HCT116 (cell line): ENCODE results near the gene LMAN1L. TPM values are rescaled to one million over a fixed set of nuclear protein-coding genes. Genes with fewer than 3 reads are reported as not detected.

Experiments used
- ATAC-seq: fragments of 200-7000 bp; cut with Tn5 transposase; 2 replicates; pipeline ENCODE4 v1.9.1; 2020; ENCODE audit warnings: mild to moderate bottlenecking, moderate library complexity
- BruUV-seq: library from RNA; stranded (reverse); fragments of 400-500 nt; replicated peaks from 2 replicates; lab custom pipeline; 2021; lab: Mats Ljungman, UMichigan
- CTCF ChIA-PET: fragments of 300-600 bp; sonication (Branson Sonifier 250); formaldehyde crosslinking; loops from one replicate; lab custom pipeline; 2021; ENCODE audit warnings: antibody characterized with exemption; lab: Charles Lee
- POLR2A ChIA-PET: fragments of 300-600, 350-600 bp; sonication (Branson Sonifier 250); formaldehyde crosslinking; loops from one replicate; lab custom pipeline; 2021; ENCODE audit warnings: antibody characterized with exemption; lab: Charles Lee
- RAD21 ChIA-PET, 2 experiments: fragments of 300-600 bp; sonication (Branson Sonifier 250); formaldehyde crosslinking; loops; one replicate each; lab custom pipeline; 2023; ENCODE audit warnings: low total read pairs in 2 of 2; ENCODE audit not compliant: uncharacterized antibody in 2 of 2, unreplicated experiment in 2 of 2, low non-redundant PET in 1 of 2; lab: Charles Lee
- DNase-seq: peaks from one replicate; pipeline ENCODE4 v3.0.0-alpha.2; 2010; ENCODE audit warnings: low read depth, low spot score
- H2AFZ ChIP-seq: fragments of 200-600 bp; shearing (Covaris generic), sonication (generic); 2 replicates; pipeline ENCODE4 v1.6.1; 2017; ENCODE audit warnings: low read depth, mixed run types, mixed read lengths, antibody characterized with exemption, low read length; ENCODE audit not compliant: poor library complexity, severe bottlenecking
- H3K27ac ChIP-seq: 2 replicates; pipeline ENCODE4 v1.5.1; 2012; ENCODE audit warnings: low read depth, low read length
- H3K27me3 ChIP-seq: fragments of 200-600 bp; sonication (generic); 2 replicates; pipeline ENCODE4 v1.6.1; 2016; ENCODE audit warnings: mixed run types, low read length, mixed read lengths; ENCODE audit not compliant: insufficient read depth
- H3K36me3 ChIP-seq, 2 experiments: fragments of 200-500 bp in 1 of 2; fragments of 200-600 bp in 1 of 2; sonication (Bioruptor generic) in 1 of 2; sonication (generic) in 1 of 2; 2 replicates each; pipeline versions ENCODE4 v1.5.1 to v1.6.1; 2014 to 2016; ENCODE audit warnings: low read length in 2 of 2, inconsistent platforms in 1 of 2, mixed read lengths in 1 of 2, mixed run types in 1 of 2; ENCODE audit not compliant: insufficient read depth in 2 of 2, control insufficient read depth in 1 of 2
- H3K4me1 ChIP-seq, 2 experiments: fragments of 200-600 bp in 1 of 2; sonication (generic) in 1 of 2; 2 replicates each; pipeline versions ENCODE4 v1.5.1 to v1.6.1; 2012 to 2017; ENCODE audit warnings: low read length in 2 of 2, inconsistent platforms in 1 of 2, mild to moderate bottlenecking in 1 of 2, mixed read lengths in 1 of 2, mixed run types in 1 of 2, moderate library complexity in 1 of 2; ENCODE audit not compliant: insufficient read depth in 2 of 2, control insufficient read depth in 1 of 2
- H3K4me2 ChIP-seq: fragments of 200-600 bp; sonication (generic); 2 replicates; pipeline ENCODE4 v1.6.1; 2017; ENCODE audit warnings: mixed run types, low read length, mixed read lengths
- H3K4me3 ChIP-seq, 2 experiments: fragments of 200-600 bp in 1 of 2; sonication (generic) in 1 of 2; replicated peaks in 1 of 2; 2 replicates each; pipeline ENCODE4 v1.5.1; 2011 to 2016; ENCODE audit warnings: low read length in 2 of 2, control low read depth in 1 of 2, low read depth in 1 of 2, mild to moderate bottlenecking in 1 of 2, mixed read lengths in 1 of 2, mixed run types in 1 of 2
- H3K79me2 ChIP-seq: fragments of 200-600 bp; sonication (generic); 2 replicates; pipeline ENCODE4 v1.6.1; 2017; ENCODE audit warnings: mild to moderate bottlenecking, mixed run types, low read length, moderate library complexity, mixed read lengths; ENCODE audit not compliant: insufficient read depth
- H3K9ac ChIP-seq: fragments of 200-600 bp; sonication (generic); 2 replicates; pipeline ENCODE4 v1.6.1; 2016; ENCODE audit warnings: low read length, mixed read lengths
- H3K9me2 ChIP-seq: fragments of 200-600 bp; sonication (generic), shearing (Covaris generic); 2 replicates; pipeline ENCODE4 v1.6.1; 2017; ENCODE audit warnings: mixed run types, mild to moderate bottlenecking, moderate library complexity; ENCODE audit not compliant: insufficient read depth
- H3K9me3 ChIP-seq, 2 experiments: fragments of 200-500 bp in 1 of 2; fragments of 200-600 bp in 1 of 2; sonication (Bioruptor generic) in 1 of 2; sonication (generic) in 1 of 2; 2 replicates each; pipeline ENCODE4 v1.6.1; 2014 to 2017; ENCODE audit warnings: low read length in 2 of 2, mixed read lengths in 2 of 2, inconsistent platforms in 1 of 2, low read depth in 1 of 2, mild to moderate bottlenecking in 1 of 2, mixed run types in 1 of 2, moderate library complexity in 1 of 2; ENCODE audit not compliant: control insufficient read depth in 1 of 2, insufficient read depth in 1 of 2
- H4K20me1 ChIP-seq: fragments of 200-600 bp; sonication (generic), shearing (Covaris generic); 2 replicates; pipeline ENCODE4 v1.6.1; 2017; ENCODE audit warnings: mixed run types, mild to moderate bottlenecking, moderate library complexity; ENCODE audit not compliant: insufficient read depth
- CBX3 ChIP-seq: IDR thresholded peaks from 2 replicates; pipeline ENCODE4 v1.6.1; 2012; ENCODE audit warnings: low read depth
- CTCF ChIP-seq, 3 experiments: fragments of 200-600 bp in 1 of 3; sonication (generic) in 1 of 3; IDR thresholded peaks in 2 of 3; conservative IDR thresholded peaks in 1 of 3; 2 replicates each; pipeline ENCODE4 v1.5.1; 2012 to 2017; ENCODE audit warnings: low read depth in 2 of 3, low read length in 2 of 3, antibody characterized with exemption in 1 of 3, borderline replicate concordance in 1 of 3, control low read depth in 1 of 3, mild to moderate bottlenecking in 1 of 3, mixed read lengths in 1 of 3, mixed run types in 1 of 3, moderate library complexity in 1 of 3; ENCODE audit not compliant: insufficient read depth in 1 of 3
- POLR2AphosphoS5 ChIP-seq: IDR thresholded peaks from 2 replicates; pipeline ENCODE4 v1.6.1; 2011; ENCODE audit warnings: mild to moderate bottlenecking, low read depth, low read length, moderate library complexity
- ZFX ChIP-seq: fragments of 450-650 bp; IDR thresholded peaks from 2 replicates; pipeline ENCODE4 v1.6.1; 2017
- intact Hi-C: fragments of 100-400 bp; cut with micrococcal nuclease; formaldehyde crosslinking; loops from 2 replicates; pipeline ENCODE4 v1.10.0; 2022
- total RNA-seq: library from RNA; stranded (reverse); gene quantifications from one replicate; pipeline ENCODE4 v1.2.1, GENCODE V29; 2021; ENCODE audit not compliant: unreplicated experiment

The LMAN1L gene
- total RNA-seq, 1 experiment from 2014 or later = 0.17 TPM

- Histone ChIP-seq H3K79me2 (peaks cover 40% of the 10 kb centered on the region), H4K20me1 (no peaks in the 10 kb centered on the region), H3K4me3 (peak within 1 kb of the TSS; percentile 92 to 93), H3K9me2 (no peaks in the 10 kb centered on the region), H3K27ac (peak within 1 kb of the TSS; percentile 92), H3K27me3 (no peaks in the 10 kb centered on the region), H3K36me3 (peaks cover 0 to 5% of the 10 kb centered on the region in 2 experiments; a peak in 2 of 4 replicates), H3K4me1 (peaks cover 14 to 20% of the 10 kb centered on the region in 2 experiments), H3K9me3 (no peaks in the 10 kb centered on the region), H2AFZ (peak within 1 kb of the TSS; percentile 84), H3K9ac (peak within 1 kb of the TSS; percentile 87), H3K4me2 (peak within 1 kb of the TSS; percentile 97)
- ATAC-seq (peak; percentile 83), DNase-seq (no peak)
- ChIA-PET CTCF (interaction anchor here (0.8 to 3.0 kb wide), 4 partner anchors 11 to 169 kb away, joined by 3 to 8 read pairs (median 3); no protein-coding TSS in a partner anchor), POLR2A (interaction anchor here (1.5 kb wide), 1 partner anchor 18 kb away, joined by 3 read pairs; no protein-coding TSS in a partner anchor), RAD21 (no interaction called here)
- intact Hi-C loops = loop anchor here (10.0 kb wide), 1 partner anchor 423 kb away; the partner anchor contains the start of gene C15orf39
- TF ChIP-seq CBX3 (no peak), POLR2AphosphoS5 (peak; percentile 82), ZFX (peak; percentile 83; the same call in 1 of the 2 replicates), CTCF (IDR thresholded peaks at IDR 0.05 in 2 of 3, conservative IDR thresholded peaks at IDR 0.05 in 1 of 3; ENCODE audit: borderline replicate concordance in 1 of 3, insufficient read depth in 1 of 3, low read depth in 2 of 3, low read length in 2 of 3) (peak in 2 of 3 experiments; percentile 30 to 53; a peak in 3 of 6 replicates)
- no TSS peak for BruUV-seq
Measured at GRCh38 chr15:74781431-74782258, 31.0 kb upstream of the LMAN1L start, which contains the start of gene CSK. Gene CSK (plus strand): TSS chr15:74782080. CDS start chr15:74798298, 16,218 bp downstream.
